Colonic mucosa (tissue), 4 donors: Measurements from ENCODE around the gene KIF16B. TPM values are rescaled to one million over a fixed set of nuclear protein-coding genes. Genes with fewer than 3 reads are reported as not detected.
A peak's percentile ranks its signal among the peaks of the same experiment; 100 is the strongest.

ENCODE experiments used
- DNase-seq: peaks from one replicate; pipeline ENCODE4 v3.0.0-alpha.2; 2020
- H3K27ac ChIP-seq: fragments of 200-600 bp; one replicate; pipeline ENCODE4 v1.8.0; 2021
- H3K27me3 ChIP-seq: fragments of 200-600 bp; one replicate; pipeline ENCODE4 v1.8.0; 2021
- H3K36me3 ChIP-seq: fragments of 200-600 bp; one replicate; pipeline ENCODE4 v1.8.0; 2021
- H3K4me1 ChIP-seq: fragments of 200-600 bp; one replicate; pipeline ENCODE4 v1.8.0; 2021; ENCODE audit warnings: mild to moderate bottlenecking
- H3K4me3 ChIP-seq: fragments of 200-600 bp; one replicate; pipeline ENCODE4 v1.8.0; 2021
- H3K9ac ChIP-seq, 2 donors: one replicate each; pipeline ENCODE4 v1.7.0; 2013; ENCODE audit warnings: control low read depth in 2 of 2, low read depth in 2 of 2, low read length in 2 of 2
- H3K9me3 ChIP-seq: fragments of 200-600 bp; one replicate; pipeline ENCODE4 v1.8.0; 2021
- CTCF ChIP-seq: fragments of 200-600 bp; IDR thresholded peaks from one replicate; pipeline ENCODE4 v1.8.0; 2022; ENCODE audit warnings: antibody characterized with exemption, mild to moderate bottlenecking
- intact Hi-C: fragments of 100-400 bp; cut with DNase I; formaldehyde crosslinking; loops from one replicate; pipeline ENCODE4 v1.14.1; 2022
- total RNA-seq, 2 donors: library from RNA; stranded (reverse); fragmentation: NEBNext Ultra II Directional in 1 of 2; extraction: Animal tissue kit (Norgen Biotek cat#: 25700) in 1 of 2; gene quantifications; one replicate each; pipeline ENCODE4 v1.2.1, GENCODE V29; 2021
- donor health status: healthy.
- donor health status: DM: no; HTN: no; CAD: no.
- donor health status: DM: no; HTN: no; CAD: no.

KIF16B gene
- total RNA-seq, 2 donors from 2014 or later, result 41.6 to 68.7 TPM

GRCh38 chr20:16619953-16620352 lies 46.7 kb upstream of the KIF16B start:
- intact Hi-C loops, result no loop called here
- Histone ChIP-seq H3K9ac (no peak overlapping the region), H3K4me1 (peaks cover 6% of the 10 kb centered on the region), H3K4me3 (no peak overlapping the region), H3K27me3 (no peaks in the 10 kb centered on the region), H3K36me3 (no peaks in the 10 kb centered on the region), H3K27ac (no peak overlapping the region), H3K9me3 (no peaks in the 10 kb centered on the region)
- no peak for TF ChIP-seq CTCF
- no peak for DNase-seq

- DNase-seq, result no peak
- Histone ChIP-seq H3K36me3 (no peaks in the 10 kb centered on the region), H3K9me3 (no peaks in the 10 kb centered on the region), H3K27ac (no peak overlapping the region), H3K4me3 (no peak overlapping the region), H3K9ac (no peak overlapping the region), H3K4me1 (peaks cover 6% of the 10 kb centered on the region), H3K27me3 (no peaks in the 10 kb centered on the region)
- intact Hi-C loops, result no loop called here
- no peak for TF ChIP-seq CTCF
Measured at GRCh38 chr20:16617056-16617455, 43.8 kb upstream of the KIF16B start.

GRCh38 chr20:16616317-16616716 lies 43.1 kb upstream of the KIF16B start:
- peaks cover 6% of the 10 kb centered on the region for H3K4me1 ChIP-seq
- H3K27me3 ChIP-seq, result no peaks in the 10 kb centered on the region
- no peaks in the 10 kb centered on the region for H3K36me3 ChIP-seq
- H3K9ac ChIP-seq, result no peak overlapping the region
- no peaks in the 10 kb centered on the region for H3K9me3 ChIP-seq
- no peak overlapping the region for H3K4me3 ChIP-seq
- no peak overlapping the region for H3K27ac ChIP-seq
- intact Hi-C loops, result no loop called here
- no peak for DNase-seq
- no peak for TF ChIP-seq CTCF

- intact Hi-C loops, result no loop called here
- Histone ChIP-seq H3K4me3 (no peak overlapping the region), H3K9me3 (no peaks in the 10 kb centered on the region), H3K4me1 (peaks cover 6% of the 10 kb centered on the region), H3K27ac (peak overlapping the region; percentile 13), H3K36me3 (no peaks in the 10 kb centered on the region), H3K27me3 (no peaks in the 10 kb centered on the region), H3K9ac (no peak overlapping the region)
- DNase-seq, result peak; percentile 56
- TF ChIP-seq CTCF, result no peak
Measured at GRCh38 chr20:16615199-16615598, 42.0 kb upstream of the KIF16B start.

GRCh38 chr20:16613954-16614353 lies 40.7 kb upstream of the KIF16B start:
- Histone ChIP-seq H3K9me3 (no peaks in the 10 kb centered on the region), H3K27ac (no peak overlapping the region), H3K4me1 (no peaks in the 10 kb centered on the region), H3K27me3 (no peaks in the 10 kb centered on the region), H3K4me3 (no peak overlapping the region), H3K9ac (no peak overlapping the region), H3K36me3 (no peaks in the 10 kb centered on the region)
- no peak for TF ChIP-seq CTCF
- DNase-seq, result no peak
- intact Hi-C loops, result no loop called here

- no peak for DNase-seq
- H3K36me3 ChIP-seq, result no peaks in the 10 kb centered on the region
- H3K27ac ChIP-seq, result no peak overlapping the region
- intact Hi-C loops, result no loop called here
- TF ChIP-seq CTCF, result no peak
- H3K9ac ChIP-seq, result no peak overlapping the region
- peaks cover 5% of the 10 kb centered on the region for H3K4me1 ChIP-seq
- H3K4me3 ChIP-seq, result no peak overlapping the region
- H3K27me3 ChIP-seq, result no peaks in the 10 kb centered on the region
- H3K9me3 ChIP-seq, result no peaks in the 10 kb centered on the region
Measured at GRCh38 chr20:16612706-16613105, 39.5 kb upstream of the KIF16B start.
